HG03097 (cell line): ENCODE results near the gene KCTD14.
A peak's percentile ranks its signal among the peaks of the same experiment; 100 is the strongest.
"Not testable (repeated sequence)": the region's sequence is repeated elsewhere in the genome, so short reads cannot be mapped to it uniquely, and the experiment has no call there.

Source experiments
- ATAC-seq: cut with Tn5 transposase; IDR thresholded peaks from one replicate; pipeline ENCODE4 v1.9.1; 2021; ENCODE audit not compliant: unreplicated experiment, low FRiP score

The KCTD14 gene

GRCh38 chr11:78027759-78028158, 4.7 kb upstream of the KCTD14 start:
- no peak for ATAC-seq

- no peak for ATAC-seq
Measured at GRCh38 chr11:78025378-78025777, 2.3 kb upstream of the KCTD14 start.

- no peak for ATAC-seq
Measured at GRCh38 chr11:78023426-78023825, 350 bp upstream of the KCTD14 start.

- no peak for ATAC-seq
Measured at GRCh38 chr11:78021611-78022010, 1.5 kb downstream of the KCTD14 start.

- ATAC-seq = no peak
Measured at GRCh38 chr11:78020246-78020645, 2.8 kb downstream of the KCTD14 start.

- ATAC-seq = no peak
Measured at GRCh38 chr11:78019808-78020207, 3.3 kb downstream of the KCTD14 start.

GRCh38 chr11:78015878-78016277, 7.2 kb downstream of the KCTD14 start:
- no peak for ATAC-seq

GRCh38 chr11:78014937-78015520, 8.0 kb downstream of the KCTD14 start:
- ATAC-seq = not testable (repeated sequence)

- ATAC-seq = no peak
Measured at GRCh38 chr11:78011301-78011700, 11.8 kb downstream of the KCTD14 start.

GRCh38 chr11:78010755-78011154, 12.3 kb downstream of the KCTD14 start:
- ATAC-seq = no peak

- ATAC-seq = no peak
Measured at GRCh38 chr11:78010304-78010703, 12.8 kb downstream of the KCTD14 start.

GRCh38 chr11:78009062-78009461, 14.0 kb downstream of the KCTD14 start:
- no peak for ATAC-seq

- ATAC-seq = peak; percentile 43
Measured at GRCh38 chr11:78000193-78000592, 22.9 kb downstream of the KCTD14 start.

- no peak for ATAC-seq
Measured at GRCh38 chr11:77999446-78000030, 23.5 kb downstream of the KCTD14 start.

GRCh38 chr11:77994434-77995362, 28.4 kb downstream of the KCTD14 start, which contains the start of gene INTS4:
INTS4 (minus strand) TSS chr11:77994668; CDS start chr11:77994643, 25 bp downstream.
- ATAC-seq = peak; percentile 95

- no peak for ATAC-seq
Measured at GRCh38 chr11:77993902-77994301, 29.2 kb downstream of the KCTD14 start.

GRCh38 chr11:77990981-77991380, 32.1 kb downstream of the KCTD14 start:
- ATAC-seq = no peak

GRCh38 chr11:77986456-77986855, 36.6 kb downstream of the KCTD14 start:
- not testable (repeated sequence) for ATAC-seq

GRCh38 chr11:77981346-77981947, 41.6 kb downstream of the KCTD14 start:
- ATAC-seq = no peak

GRCh38 chr11:77968337-77968736, 54.7 kb downstream of the KCTD14 start:
- ATAC-seq = no peak

GRCh38 chr11:77967753-77968152, 55.3 kb downstream of the KCTD14 start:
- no peak for ATAC-seq
